Psoas muscle (tissue), 8 donors: ENCODE measurements around the gene OCRL. TPM values are rescaled to one million over a fixed set of nuclear protein-coding genes. Genes with fewer than 3 reads are reported as not detected.

ENCODE experiments used
- ATAC-seq, 4 donors: fragments of 200-7000 bp; cut with Tn5 transposase; one replicate each; pipeline ENCODE4 v1.9.1; 2020; ENCODE audit warnings: moderate library complexity in 3 of 4, mild to moderate bottlenecking in 2 of 4
- DNase-seq, 2 donors: peaks; one replicate each; pipeline ENCODE4 v3.0.0-alpha.2; 2020
- H3K27ac ChIP-seq: fragments of 200-600 bp; one replicate; pipeline ENCODE4 v1.8.0; 2022
- H3K27me3 ChIP-seq, 3 donors: fragments of 200-600 bp in 1 of 3; one replicate each; pipeline versions ENCODE4 v1.6.1 to v1.8.0; 2013 to 2022; ENCODE audit warnings: low read length in 2 of 3, mild to moderate bottlenecking in 2 of 3, moderate library complexity in 1 of 3; ENCODE audit not compliant: insufficient read depth in 3 of 3
- H3K36me3 ChIP-seq, 2 donors: fragments of 200-600 bp in 1 of 2; one replicate each; pipeline versions ENCODE4 v1.6.1 to v1.8.0; 2013 to 2022; ENCODE audit warnings: low read depth in 1 of 2, mild to moderate bottlenecking in 1 of 2, moderate library complexity in 1 of 2; ENCODE audit not compliant: insufficient read depth in 1 of 2
- H3K4me1 ChIP-seq: fragments of 200-600 bp; one replicate; pipeline ENCODE4 v1.8.0; 2022
- H3K4me3 ChIP-seq: fragments of 200-600 bp; one replicate; pipeline ENCODE4 v1.8.0; 2022; ENCODE audit warnings: mild to moderate bottlenecking
- H3K9me3 ChIP-seq: fragments of 200-600 bp; one replicate; pipeline ENCODE4 v1.8.0; 2022
- WGBS, 3 donors: extraction: QIAGEN DNeasy Blood & Tissue Kit; methylation state at CpG; one replicate each; pipeline versions ENCODE4 v1.1.6 to v1.1.7; 2013; 5-methylcytosine and 5-hydroxymethylcytosine counted together
- intact Hi-C, 2 donors: fragments of 100-400 bp; cut with DNase I; formaldehyde crosslinking; loops; one replicate each; pipeline versions ENCODE4 v1.11.0 to v1.14.2; 2022
- polyA plus RNA-seq, 3 donors: library from polyadenylated mRNA; stranded (reverse); fragments of 200-250 nt; gene quantifications; one replicate each; pipeline ENCODE4 v1.2.3, GENCODE V29; 2013
- total RNA-seq, 4 donors: library from RNA; stranded (reverse); fragmentation: NEBNext Ultra II Directional in 2 of 4; extraction: Animal tissue kit (Norgen Biotek cat#: 25700) in 2 of 4; gene quantifications; one replicate each; pipeline versions ENCODE4 v1.2.1 to v1.2.4, GENCODE V29; 2021 to 2023
- TF ChIP-seq, protein P1 (sequence below): fragments of 200-600 bp; IDR thresholded peaks from one replicate; pipeline ENCODE4 v1.8.0; 2022; ENCODE audit warnings: antibody characterized with exemption
- donor health status: healthy with polysubstance abuse.
- donor health status: DM: no; HTN: no; CAD: no; lungs with moderate emphysema.
- donor health status: Bipolar disorder and iron deficiency.
- donor health status: healthy.
- donor health status: DM: yes; HTN: yes; CAD: no.
- donor health status: DM: no; HTN: no; CAD: no.
- donor health status: DM: no; HTN: no; CAD: no.
- donor health status: DM: yes; HTN: yes; CAD: no.

The OCRL gene
- total and polyA plus RNA-seq, 7 donors, result 5.1 to 14.8 (median 10.5) TPM

DNA sequence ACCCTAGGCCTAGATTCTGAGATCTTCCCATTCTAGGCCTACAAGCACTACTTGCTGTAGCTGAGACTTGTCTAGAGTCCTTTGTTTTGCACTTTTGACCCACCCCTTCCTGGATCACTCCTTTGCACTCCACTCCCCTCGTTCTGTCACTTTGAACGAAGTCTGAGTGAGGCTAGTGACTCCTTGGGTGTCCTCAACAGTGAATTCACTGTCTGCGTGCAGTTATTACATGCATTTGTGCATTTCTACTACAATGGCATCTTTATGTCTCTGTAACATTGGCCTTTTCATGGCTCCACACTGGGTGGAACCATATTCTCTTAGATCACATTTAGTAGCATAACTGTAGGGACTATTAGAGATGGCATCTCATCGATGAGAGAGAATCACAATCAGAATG lies 50.5 kb downstream of the OCRL start:
- DNase-seq (no peak), ATAC-seq (no peak)
- Histone ChIP-seq H3K27ac (no peak overlapping the region), H3K4me1 (peaks cover 12% of the 10 kb centered on the region), H3K9me3 (no peaks in the 10 kb centered on the region), H3K27me3 (no peaks in the 10 kb centered on the region), H3K4me3 (no peak overlapping the region), H3K36me3 (peaks cover 3 to 68% of the 10 kb centered on the region in 2 donors)
- WGBS, 3 donors, result 63 to 92% (median 91%) methylated on average over 4 of the region's 4 CpGs
- TF ChIP-seq, protein P1, sequence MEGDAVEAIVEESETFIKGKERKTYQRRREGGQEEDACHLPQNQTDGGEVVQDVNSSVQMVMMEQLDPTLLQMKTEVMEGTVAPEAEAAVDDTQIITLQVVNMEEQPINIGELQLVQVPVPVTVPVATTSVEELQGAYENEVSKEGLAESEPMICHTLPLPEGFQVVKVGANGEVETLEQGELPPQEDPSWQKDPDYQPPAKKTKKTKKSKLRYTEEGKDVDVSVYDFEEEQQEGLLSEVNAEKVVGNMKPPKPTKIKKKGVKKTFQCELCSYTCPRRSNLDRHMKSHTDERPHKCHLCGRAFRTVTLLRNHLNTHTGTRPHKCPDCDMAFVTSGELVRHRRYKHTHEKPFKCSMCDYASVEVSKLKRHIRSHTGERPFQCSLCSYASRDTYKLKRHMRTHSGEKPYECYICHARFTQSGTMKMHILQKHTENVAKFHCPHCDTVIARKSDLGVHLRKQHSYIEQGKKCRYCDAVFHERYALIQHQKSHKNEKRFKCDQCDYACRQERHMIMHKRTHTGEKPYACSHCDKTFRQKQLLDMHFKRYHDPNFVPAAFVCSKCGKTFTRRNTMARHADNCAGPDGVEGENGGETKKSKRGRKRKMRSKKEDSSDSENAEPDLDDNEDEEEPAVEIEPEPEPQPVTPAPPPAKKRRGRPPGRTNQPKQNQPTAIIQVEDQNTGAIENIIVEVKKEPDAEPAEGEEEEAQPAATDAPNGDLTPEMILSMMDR, result no peak
- intact Hi-C loops, result no loop called here

DNA sequence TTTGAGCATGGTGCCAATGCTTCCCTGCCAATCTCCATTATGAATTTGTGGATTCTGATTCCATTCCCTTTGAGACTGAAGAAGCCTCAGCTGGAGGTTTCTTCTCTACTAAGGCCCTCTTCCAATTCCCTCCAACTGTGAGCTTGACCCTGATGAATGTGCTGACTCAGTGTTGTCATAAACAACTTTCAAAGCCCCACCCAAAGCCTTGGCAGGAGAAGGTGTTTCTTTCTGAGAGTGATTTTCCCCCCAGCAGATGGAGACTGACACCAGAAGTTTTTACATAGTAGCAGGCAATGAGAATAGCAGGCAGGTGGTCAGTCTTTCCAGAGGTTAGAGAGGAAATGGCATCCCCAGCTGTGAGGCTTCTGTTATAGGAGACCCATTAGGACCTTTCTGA lies 53.1 kb downstream of the OCRL start:
- Histone ChIP-seq H3K36me3 (peaks cover 3 to 47% of the 10 kb centered on the region in 2 donors), H3K27ac (peak overlapping the region; percentile 41), H3K4me3 (no peak overlapping the region), H3K9me3 (no peaks in the 10 kb centered on the region), H3K4me1 (peaks cover 12% of the 10 kb centered on the region), H3K27me3 (no peaks in the 10 kb centered on the region)
- DNase-seq (no peak), ATAC-seq (peak in 3 of 4 donors; percentile 70 to 86 (median 76))
- TF ChIP-seq, protein P1, result peak; percentile 7
- intact Hi-C loops, result no loop called here

DNA sequence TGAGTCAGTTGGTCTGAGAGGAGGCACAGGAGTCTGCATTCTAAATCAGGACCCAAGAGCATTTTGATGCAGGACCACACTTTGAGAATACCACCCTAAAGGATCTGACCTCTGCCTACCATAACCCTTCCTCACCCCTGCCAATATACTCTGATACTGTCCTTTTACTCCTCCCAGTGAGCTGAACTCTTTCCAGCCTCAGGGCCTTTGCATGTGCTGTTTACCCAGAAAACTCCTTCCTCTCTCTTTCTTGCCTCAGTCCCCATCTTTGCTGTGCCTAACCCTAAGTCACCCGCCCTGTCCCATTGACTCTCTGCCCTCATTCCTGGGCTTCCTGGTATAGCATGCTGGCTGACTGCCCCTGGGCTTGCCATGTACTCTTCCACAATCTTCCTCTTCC lies 54.7 kb downstream of the OCRL start:
- TF ChIP-seq, protein P1, result no peak
- Histone ChIP-seq H3K27me3 (peaks cover 0 to 2% (median 0%) of the 10 kb centered on the region in 3 donors), H3K27ac (no peak overlapping the region), H3K4me3 (no peak overlapping the region), H3K9me3 (no peaks in the 10 kb centered on the region), H3K36me3 (peaks cover 3 to 30% of the 10 kb centered on the region in 2 donors), H3K4me1 (peaks cover 12% of the 10 kb centered on the region)
- ATAC-seq (no peak), DNase-seq (no peak)
- intact Hi-C loops, result no loop called here
- WGBS, 3 donors, result 76 to 100% (median 86%) methylated on average over 1 of the region's 1 CpG

DNA sequence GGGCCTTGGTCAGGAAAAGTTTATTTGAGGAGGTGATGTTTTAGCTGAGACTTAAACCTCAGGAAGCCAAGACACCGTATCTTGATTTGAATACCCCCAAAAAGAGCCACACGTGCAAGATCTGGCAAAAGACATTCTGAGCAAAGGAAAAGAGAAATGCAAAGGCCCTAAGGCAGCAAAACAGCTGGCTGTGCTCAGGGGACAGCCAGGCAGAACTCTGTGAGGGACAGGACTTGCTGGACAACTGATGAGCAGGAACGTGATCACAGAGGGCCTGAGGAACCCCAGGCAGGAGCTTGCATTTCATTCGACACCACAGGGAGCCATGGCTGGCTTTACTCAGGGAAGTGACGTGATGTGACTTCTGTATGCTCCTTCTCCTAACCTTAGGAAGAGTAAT lies 56.0 kb downstream of the OCRL start:
- no peak overlapping the region for H3K27ac ChIP-seq
- 65 to 90% (median 82%) methylated on average over 5 of the region's 5 CpGs for WGBS, 3 donors
- DNase-seq (no peak), ATAC-seq (no peak)
- peaks cover 0 to 4% (median 0%) of the 10 kb centered on the region in 3 donors for H3K27me3 ChIP-seq
- intact Hi-C loops, result no loop called here
- no peak overlapping the region for H3K4me3 ChIP-seq
- TF ChIP-seq, protein P1, result no peak
- peaks cover 0 to 17% of the 10 kb centered on the region in 2 donors for H3K36me3 ChIP-seq
- peaks cover 12% of the 10 kb centered on the region for H3K4me1 ChIP-seq
- H3K9me3 ChIP-seq, result no peaks in the 10 kb centered on the region

DNA sequence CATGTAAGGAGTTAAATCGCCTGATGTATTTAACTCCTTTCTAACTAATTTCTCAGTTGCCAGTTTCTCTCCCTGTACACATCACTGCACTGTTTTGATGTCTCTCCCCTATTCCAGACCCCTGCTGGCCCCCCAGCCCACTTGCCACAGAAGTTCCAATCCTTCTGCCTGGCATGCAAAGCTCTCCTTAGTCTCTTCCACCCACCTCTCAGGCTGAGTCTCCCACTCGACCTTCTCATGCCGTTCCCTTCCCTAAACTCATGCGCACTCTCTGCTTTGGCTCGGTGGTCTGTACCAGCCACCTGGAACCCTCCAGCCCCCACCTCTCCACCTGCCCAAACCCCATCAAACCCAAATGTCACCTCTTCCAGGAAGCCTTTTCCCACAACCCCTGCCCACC lies 57.8 kb downstream of the OCRL start:
- WGBS, 3 donors, result 74 to 83% (median 76%) methylated on average over 5 of the region's 5 CpGs
- TF ChIP-seq, protein P1, result no peak

More for the DNA sequence above, 57.8 kb downstream of the OCRL start:
- no peak overlapping the region for H3K4me3 ChIP-seq
- H3K9me3 ChIP-seq, result no peaks in the 10 kb centered on the region
- H3K27ac ChIP-seq, result no peak overlapping the region
- H3K36me3 ChIP-seq, result peaks cover 0 to 11% of the 10 kb centered on the region in 2 donors
- peaks cover 0 to 4% (median 0%) of the 10 kb centered on the region in 3 donors for H3K27me3 ChIP-seq
- ATAC-seq (no peak), DNase-seq (no peak)
- peaks cover 7% of the 10 kb centered on the region for H3K4me1 ChIP-seq
- intact Hi-C loops, result no loop called here
